Left renal cortex interstitium (tissue), 4 donors: ENCODE data around the gene ARHGAP15. TPM values are rescaled to one million over a fixed set of nuclear protein-coding genes. Genes with fewer than 3 reads are reported as not detected.

Experiments
- DNase-seq, 4 donors: peaks; one replicate each; pipeline ENCODE4 v3.0.0-alpha.2; 2013; ENCODE audit warnings: low read depth in 4 of 4, low spot score in 2 of 4, missing footprints in 1 of 4
- polyA plus RNA-seq, 4 donors: library from polyadenylated mRNA; unstranded; fragments of 120-200 nt; gene quantifications; one replicate each; pipeline ENCODE4 v1.2.1, GENCODE V29; 2013; ENCODE audit not compliant: insufficient read length in 4 of 4

ARHGAP15 gene
- polyA plus RNA-seq, 4 donors, result 2.9 to 9.9 (median 3.4) TPM

DNA sequence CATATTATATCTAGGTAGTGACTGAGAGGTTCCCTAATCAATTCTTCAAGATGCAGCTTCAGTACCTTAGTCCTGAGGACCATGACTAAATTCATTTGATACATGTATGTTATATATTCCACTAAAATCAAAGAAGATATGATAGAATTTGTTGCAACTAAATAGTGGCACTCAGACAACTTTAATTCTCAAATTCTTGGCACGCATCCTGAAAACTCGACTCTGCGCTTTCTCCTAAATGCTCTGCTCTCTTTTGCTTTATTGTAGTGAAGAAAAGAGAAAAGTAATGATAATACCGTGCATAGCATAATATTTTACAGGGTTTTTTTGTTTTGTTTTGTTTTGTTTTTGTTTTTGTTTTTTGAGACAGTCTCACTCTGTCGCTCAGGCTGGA lies 475.3 kb downstream of the ARHGAP15 start:
- no peak for DNase-seq

DNA sequence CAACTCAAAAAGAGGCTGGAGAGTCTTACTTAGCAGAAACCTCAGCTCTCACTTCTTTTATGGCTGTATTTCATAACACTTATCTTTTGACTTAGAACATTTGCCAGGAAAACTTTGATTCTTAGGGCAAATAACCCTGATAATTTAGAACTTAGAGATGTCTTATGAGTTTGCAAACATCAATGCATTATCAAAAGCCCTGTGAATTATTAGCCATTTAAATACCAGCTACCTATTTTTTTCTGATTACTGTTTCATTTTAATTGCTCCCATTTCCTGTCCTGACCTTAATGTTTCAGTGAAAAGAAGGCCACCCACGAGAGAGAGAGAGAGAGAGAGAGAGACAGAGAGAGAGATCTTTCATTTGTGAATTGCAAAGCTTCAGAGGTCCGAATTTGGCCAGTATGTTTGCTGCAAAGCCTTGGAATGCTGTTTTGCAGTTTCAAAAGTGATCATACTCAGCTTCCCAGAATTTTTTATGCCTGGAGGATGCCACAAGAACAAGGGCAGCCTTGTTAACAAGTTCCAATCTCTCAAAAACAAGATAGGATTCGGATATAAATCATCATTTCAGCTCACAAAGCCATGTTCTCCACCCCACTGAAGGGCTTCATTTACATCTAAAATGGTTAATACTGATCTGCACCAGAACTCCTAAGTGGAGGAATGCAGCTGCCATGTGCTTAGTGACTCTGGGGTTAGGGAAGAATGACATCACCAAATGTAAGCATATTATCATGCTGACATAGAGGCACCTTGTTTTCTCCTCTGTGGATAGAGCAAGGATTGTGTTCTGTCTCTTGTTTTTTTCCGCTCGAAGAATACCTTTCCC lies 478.2 kb downstream of the ARHGAP15 start:
- no peak for DNase-seq

GRCh38 chr2:143608063-143608423 lies 478.8 kb downstream of the ARHGAP15 start:
- DNase-seq, result no peak

GRCh38 chr2:143608758-143609157 lies 479.5 kb downstream of the ARHGAP15 start:
- DNase-seq, result no peak

DNA sequence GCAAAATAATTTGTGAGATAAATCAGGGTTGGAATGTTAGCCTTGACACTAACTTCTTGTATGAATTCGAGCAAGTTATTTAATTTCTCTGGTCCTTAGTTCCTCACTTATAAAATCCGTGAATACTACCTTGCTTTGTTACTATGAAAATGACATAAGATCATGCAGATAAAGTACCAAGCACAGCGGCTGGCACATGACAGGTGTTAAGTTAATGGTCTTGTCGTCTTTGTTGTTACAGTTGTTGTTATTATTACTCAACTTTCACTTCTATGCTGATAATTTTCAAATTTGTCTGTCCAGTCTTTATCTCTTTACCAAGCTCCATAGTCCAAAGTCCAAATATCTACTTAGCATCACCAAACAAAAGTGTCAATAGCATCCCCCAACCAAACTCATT lies 482.1 kb downstream of the ARHGAP15 start:
- DNase-seq, result no peak

DNA sequence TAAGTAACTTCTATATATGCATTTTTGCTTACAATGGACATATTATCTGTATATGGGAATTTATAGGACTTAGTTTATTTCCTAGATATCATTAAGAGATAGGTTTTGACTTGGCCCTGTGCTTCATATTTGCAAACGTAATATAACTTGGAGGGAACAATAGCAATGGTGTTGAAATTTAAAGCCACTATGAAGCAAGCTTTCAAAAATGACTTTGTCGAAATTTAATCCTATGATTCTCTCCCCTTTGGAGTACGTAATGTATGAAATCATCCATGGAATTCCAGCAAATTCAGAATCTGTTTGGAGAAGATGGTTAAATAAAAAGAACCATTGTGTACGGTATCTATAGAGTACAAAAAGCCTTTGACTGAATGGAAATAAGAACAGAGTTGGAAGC lies 486.3 kb downstream of the ARHGAP15 start:
- no peak for DNase-seq

GRCh38 chr2:143616452-143616851 lies 487.2 kb downstream of the ARHGAP15 start:
- DNase-seq, result no peak

- no peak for DNase-seq
These were observed 488.7 kb downstream of the ARHGAP15 start for GRCh38 chr2:143617803-143618415.

DNA sequence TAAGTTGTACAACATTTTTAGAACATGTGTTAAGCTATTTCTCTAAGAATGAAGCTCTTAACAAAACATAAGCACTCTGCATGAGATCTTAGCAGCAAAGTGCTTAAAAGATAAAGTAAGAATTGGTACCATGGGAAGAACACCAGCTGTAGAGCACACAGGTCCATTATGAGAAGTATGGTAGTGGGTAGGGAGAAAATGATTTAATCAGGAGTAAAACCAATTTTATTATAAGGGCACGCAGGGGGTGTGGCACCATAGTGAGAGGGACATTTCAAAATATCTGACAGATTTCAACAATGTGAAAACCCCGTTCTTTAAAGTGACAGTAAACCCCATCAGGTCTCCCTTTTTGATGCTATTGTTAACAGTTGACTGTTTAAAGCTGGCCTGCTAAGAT lies 492.9 kb downstream of the ARHGAP15 start:
- DNase-seq, result no peak

DNA sequence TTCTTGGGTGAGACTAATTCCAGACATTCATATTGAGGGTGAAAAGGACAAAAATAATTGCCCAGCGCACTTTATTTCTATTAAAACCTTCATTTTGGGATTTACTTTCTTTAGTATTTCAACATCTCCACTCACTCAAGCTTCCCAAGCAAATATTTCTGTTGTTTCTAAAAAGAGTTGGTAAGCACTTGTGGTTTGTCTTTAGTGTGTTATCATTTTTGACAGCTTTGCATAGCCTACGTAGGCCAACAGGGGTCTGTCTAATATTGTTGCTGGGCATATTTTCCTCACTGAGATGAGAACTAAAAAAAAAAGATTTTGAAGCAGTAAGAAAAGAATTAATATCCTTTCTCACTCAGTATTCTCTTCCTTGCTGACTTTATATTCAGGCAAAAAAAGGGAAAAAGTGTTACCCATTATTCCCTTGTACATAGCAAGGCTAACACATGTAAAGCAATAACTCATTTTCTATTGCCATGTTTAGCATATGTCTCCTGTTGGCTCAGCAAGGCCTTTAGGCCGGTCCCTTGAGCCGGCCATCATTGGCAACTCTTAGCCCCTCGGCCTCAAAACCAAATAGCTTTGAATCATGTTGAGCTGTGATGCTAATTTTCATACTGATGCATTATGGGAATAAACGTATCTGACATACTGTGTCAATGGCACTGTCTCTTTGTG lies 494.2 kb downstream of the ARHGAP15 start:
- no peak for DNase-seq

- no peak for DNase-seq
These were observed 494.7 kb downstream of the ARHGAP15 start for GRCh38 chr2:143623909-143624260.

- DNase-seq, result no peak
These were observed 500.1 kb downstream of the ARHGAP15 start for GRCh38 chr2:143629340-143629739.

- no peak for DNase-seq
These were observed 503.6 kb downstream of the ARHGAP15 start for GRCh38 chr2:143632751-143633374.

DNA sequence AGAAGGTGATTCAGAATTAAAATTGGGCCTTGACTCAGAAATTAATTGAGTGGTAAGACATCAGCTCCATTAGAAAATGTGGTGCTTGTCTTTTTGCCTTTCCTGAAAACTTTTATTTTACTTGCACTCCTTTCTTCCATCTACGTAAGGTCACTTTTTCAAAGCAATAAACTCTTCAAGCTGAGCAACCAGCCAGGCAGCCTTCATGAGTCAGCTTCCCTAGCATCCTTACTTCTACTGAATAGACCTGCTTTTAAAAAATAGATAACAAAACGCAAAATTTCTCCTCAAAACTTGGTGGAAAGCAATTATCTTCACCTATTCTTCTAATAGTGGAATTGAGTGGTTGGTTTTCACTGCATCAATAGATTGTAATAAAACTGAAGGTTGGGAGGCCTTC lies 504.2 kb downstream of the ARHGAP15 start:
- DNase-seq, result no peak

- no peak for DNase-seq
These were observed 506.1 kb downstream of the ARHGAP15 start for GRCh38 chr2:143635302-143635701.

DNA sequence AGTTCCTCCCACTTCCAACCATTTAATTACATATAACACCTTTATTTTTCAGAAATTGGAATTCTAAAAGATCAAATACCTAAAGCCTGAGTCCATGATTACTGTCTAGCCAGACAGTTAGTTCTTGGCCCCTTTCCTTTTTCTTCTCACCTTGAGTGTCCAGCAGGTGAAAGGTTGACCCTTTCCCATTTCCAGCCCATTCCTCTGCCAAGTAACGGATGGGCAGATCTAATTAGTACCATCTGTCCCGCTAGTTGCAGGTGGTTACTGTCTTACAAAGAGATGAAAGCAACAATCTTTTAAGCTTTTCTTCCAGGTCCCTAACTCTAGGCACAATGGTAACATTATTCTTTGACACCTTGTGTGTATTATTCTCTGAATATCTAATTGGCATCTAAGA lies 506.7 kb downstream of the ARHGAP15 start:
- DNase-seq, result no peak

DNA sequence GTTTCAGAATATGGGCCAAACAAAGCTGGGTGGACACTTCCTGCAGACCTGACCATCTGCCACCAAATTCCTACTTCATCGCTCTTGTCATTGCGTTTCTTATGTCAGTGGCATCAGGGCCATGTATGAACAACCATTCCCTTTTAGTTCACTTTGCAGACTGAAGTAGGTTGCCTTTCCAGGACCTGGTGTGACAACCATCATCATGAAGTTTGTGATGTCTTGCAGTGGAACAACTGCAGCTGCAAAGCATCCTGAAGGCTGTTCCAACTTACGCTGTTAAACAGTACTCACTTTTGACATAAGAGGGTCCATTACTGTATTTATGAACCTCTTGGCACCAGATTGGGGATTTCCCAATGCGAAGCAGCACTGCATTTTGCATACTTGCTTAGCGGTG lies 511.6 kb downstream of the ARHGAP15 start:
- peak in 3 of 4 donors; percentile 45 to 71 (median 61) for DNase-seq

GRCh38 chr2:143645921-143646645 lies 516.9 kb downstream of the ARHGAP15 start:
- no peak for DNase-seq

- DNase-seq, result no peak
These were observed 520.1 kb downstream of the ARHGAP15 start for GRCh38 chr2:143649226-143649740.

DNA sequence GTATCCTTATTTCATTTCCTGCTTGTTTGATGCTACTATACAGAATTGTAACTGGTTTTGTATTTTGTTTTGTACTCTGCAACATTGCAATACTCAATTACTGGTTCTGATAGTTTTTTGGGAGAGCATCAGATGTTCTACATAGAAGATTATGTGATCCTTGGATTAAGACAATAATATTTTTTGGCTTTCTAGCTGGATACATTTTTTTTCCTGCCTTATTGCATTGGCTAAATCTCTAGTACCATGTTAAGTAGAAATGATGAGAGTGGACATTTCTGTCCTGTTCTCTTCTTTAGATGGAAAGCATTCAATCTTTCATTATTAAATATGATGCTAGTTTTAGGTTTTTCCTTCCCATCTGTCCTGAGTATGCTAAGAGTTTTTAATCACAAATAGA lies 523.5 kb downstream of the ARHGAP15 start:
- no peak for DNase-seq

DNA sequence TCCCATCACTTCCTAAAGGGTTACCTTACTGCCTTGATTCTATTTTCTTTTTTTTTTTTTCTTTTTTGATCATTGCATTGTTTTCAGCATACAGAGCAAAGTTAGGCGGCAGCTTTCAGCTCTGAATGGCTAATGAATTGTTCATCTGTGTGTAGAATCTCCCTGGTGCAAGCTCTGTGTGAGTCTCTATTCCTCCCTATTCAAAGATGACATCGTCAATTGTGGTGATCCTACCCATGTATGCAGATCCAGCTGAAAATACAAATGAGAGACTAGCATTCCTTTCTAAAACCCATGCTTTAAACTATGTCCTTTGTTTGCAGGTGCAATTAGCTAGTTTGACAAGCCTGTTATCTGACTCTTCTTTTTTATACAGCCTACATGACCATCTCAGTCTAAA lies 539.0 kb downstream of the ARHGAP15 start:
- no peak for DNase-seq
